ENCODE data around the gene GNAQ. TPM values are rescaled to one million over a fixed set of nuclear protein-coding genes. Genes with fewer than 3 reads are reported as not detected.

The GNAQ gene
- polyA plus RNA-seq, 1 donor (not counting 4 experiments of a cell fraction or from before 2014, with no cell fraction given): 64.3 TPM

DNA sequence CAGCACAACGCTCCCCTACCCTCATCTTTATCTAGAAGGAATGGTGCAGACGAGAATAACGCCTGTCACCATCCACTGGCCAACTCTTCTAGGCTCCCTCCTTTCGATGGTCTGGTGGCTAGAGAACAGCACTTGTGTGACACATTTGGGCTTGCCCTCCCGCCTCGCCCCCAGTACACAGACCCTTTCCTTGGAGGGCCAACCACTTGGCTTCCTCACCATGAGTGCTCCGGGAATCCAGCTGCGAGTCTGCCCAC, 1.4 kb downstream of the GNAQ start:
- H3K27me3 ChIP-seq (ENCODE audit: control insufficient read depth, extremely low read depth, insufficient read depth, low read length): no peaks in the 10 kb centered on the region
- H4K20me1 ChIP-seq (ENCODE audit: control insufficient read depth, extremely low read depth, insufficient read depth, low read length): peaks cover 3% of the 10 kb centered on the region
- H3K4me2 ChIP-seq (ENCODE audit: control insufficient read depth, extremely low read depth, insufficient read depth, low read depth, low read length): peak overlapping the region; percentile 100
- H3K79me2 ChIP-seq (ENCODE audit: control insufficient read depth, insufficient read depth, low read length): peaks cover 60% of the 10 kb centered on the region
- H3K36me3 ChIP-seq (ENCODE audit: control insufficient read depth in 2 of 2, extremely low read depth in 1 of 2, insufficient read depth in 2 of 2, low read length in 2 of 2): no peaks in the 10 kb centered on the region
- H3K27ac ChIP-seq (ENCODE audit: control insufficient read depth, insufficient read depth, low read length): peak overlapping the region; percentile 44
- no peaks in the 10 kb centered on the region for H3K9me3 ChIP-seq (ENCODE audit: control insufficient read depth, low read depth, low read length)
- H3K9me1 ChIP-seq (ENCODE audit: control insufficient read depth, extremely low read depth, insufficient read depth, low read length): no peaks in the 10 kb centered on the region
- H2AFZ ChIP-seq (ENCODE audit: control insufficient read depth, low read length): peak overlapping the region; percentile 64
- DNase-seq (ENCODE audit: low read depth, low spot score): no peak
- dilution Hi-C loops (cut with MboI; ENCODE audit: extremely low pct_ligation_motif_present, low sequenced_read_pairs): no loop called here
- FAIRE-seq: peak; percentile 51
- H3K9ac ChIP-seq (ENCODE audit: control insufficient read depth, extremely low read depth, insufficient read depth, low read length): peak overlapping the region; percentile 84
- peak overlapping the region; percentile 75 to 91 (median 88) for H3K4me3 ChIP-seq (ENCODE audit: control insufficient read depth in 2 of 3, extremely low read depth in 1 of 3, insufficient read depth in 2 of 3, low read depth in 1 of 3, low read length in 3 of 3)
- no peak for TF ChIP-seq EZH2 (IDR thresholded peaks at IDR 0.05; ENCODE audit: low read length)
- no peak for TF ChIP-seq CTCF (optimal IDR thresholded peaks at IDR 0.05 in 1 of 3, IDR thresholded peaks at IDR 0.05 in 1 of 3, conservative IDR thresholded peaks at IDR 0.05 in 1 of 3; ENCODE audit: extremely low read depth in 1 of 3, insufficient read depth in 2 of 3, low read length in 3 of 3)
- H3K4me1 ChIP-seq (ENCODE audit: control insufficient read depth, extremely low read depth, insufficient read depth, low read length): peaks cover 41% of the 10 kb centered on the region

- Histone ChIP-seq H3K4me3 (ENCODE audit: control insufficient read depth in 2 of 3, extremely low read depth in 1 of 3, insufficient read depth in 2 of 3, low read depth in 1 of 3, low read length in 3 of 3) (peak overlapping the region; percentile 75 to 91 (median 88)), H2AFZ (ENCODE audit: control insufficient read depth, low read length) (peak overlapping the region; percentile 64), H3K79me2 (ENCODE audit: control insufficient read depth, insufficient read depth, low read length) (peaks cover 65% of the 10 kb centered on the region), H3K36me3 (ENCODE audit: control insufficient read depth in 2 of 2, extremely low read depth in 1 of 2, insufficient read depth in 2 of 2, low read length in 2 of 2) (no peaks in the 10 kb centered on the region), H4K20me1 (ENCODE audit: control insufficient read depth, extremely low read depth, insufficient read depth, low read length) (peaks cover 3% of the 10 kb centered on the region), H3K27me3 (ENCODE audit: control insufficient read depth, extremely low read depth, insufficient read depth, low read length) (no peaks in the 10 kb centered on the region), H3K9ac (ENCODE audit: control insufficient read depth, extremely low read depth, insufficient read depth, low read length) (peak overlapping the region; percentile 84), H3K9me3 (ENCODE audit: control insufficient read depth, low read depth, low read length) (no peaks in the 10 kb centered on the region), H3K4me1 (ENCODE audit: control insufficient read depth, extremely low read depth, insufficient read depth, low read length) (peaks cover 37% of the 10 kb centered on the region), H3K9me1 (ENCODE audit: control insufficient read depth, extremely low read depth, insufficient read depth, low read length) (no peaks in the 10 kb centered on the region), H3K27ac (ENCODE audit: control insufficient read depth, insufficient read depth, low read length) (peak overlapping the region; percentile 44), H3K4me2 (ENCODE audit: control insufficient read depth, extremely low read depth, insufficient read depth, low read depth, low read length) (peak overlapping the region; percentile 100)
- dilution Hi-C loops (cut with MboI; ENCODE audit: extremely low pct_ligation_motif_present, low sequenced_read_pairs): no loop called here
- TF ChIP-seq EZH2 (IDR thresholded peaks at IDR 0.05; ENCODE audit: low read length): no peak
- no peak for TF ChIP-seq CTCF (optimal IDR thresholded peaks at IDR 0.05 in 1 of 3, IDR thresholded peaks at IDR 0.05 in 1 of 3, conservative IDR thresholded peaks at IDR 0.05 in 1 of 3; ENCODE audit: extremely low read depth in 1 of 3, insufficient read depth in 2 of 3, low read length in 3 of 3)
- DNase-seq (ENCODE audit: low read depth, low spot score) (no peak), FAIRE-seq (peak; percentile 63)
Observed at GRCh38 chr9:78029551-78030295, 1.9 kb downstream of the GNAQ start.

Measured in keratinocyte (primary cell).